Suprapubic skin (tissue), 4 donors: Measurements from ENCODE around the gene RALA. TPM values are rescaled to one million over a fixed set of nuclear protein-coding genes. Genes with fewer than 3 reads are reported as not detected.

Source experiments
- DNase-seq, 2 donors: peaks; one replicate each; pipeline ENCODE4 v3.0.0-alpha.2; 2019; ENCODE audit warnings: low spot score in 2 of 2
- H3K27ac ChIP-seq: fragments of 200-600 bp; sonication (generic); one replicate; pipeline ENCODE4 v1.5.1; 2019
- H3K27me3 ChIP-seq: fragments of 200-600 bp; sonication (generic); one replicate; pipeline ENCODE4 v1.5.1; 2019
- H3K36me3 ChIP-seq: fragments of 200-600 bp; sonication (generic); one replicate; pipeline ENCODE4 v1.5.1; 2019
- H3K4me1 ChIP-seq: fragments of 200-600 bp; sonication (generic); one replicate; pipeline ENCODE4 v1.5.1; 2019
- H3K4me3 ChIP-seq: fragments of 200-600 bp; sonication (generic); one replicate; pipeline ENCODE4 v1.5.1; 2019; ENCODE audit warnings: mild to moderate bottlenecking
- H3K9me3 ChIP-seq: fragments of 200-600 bp; sonication (generic); one replicate; pipeline ENCODE4 v1.5.1; 2019
- POLR2A ChIP-seq, 2 donors: fragments of 450-650 bp; IDR thresholded peaks; one replicate each; pipeline ENCODE4 v1.6.1; 2017; ENCODE audit warnings: antibody characterized with exemption in 2 of 2, mild to moderate bottlenecking in 2 of 2, moderate library complexity in 2 of 2
- WGBS: methylation state at CpG from one replicate; pipeline ENCODE4 v1.1.5; 2018; 5-methylcytosine and 5-hydroxymethylcytosine counted together
- total RNA-seq, 4 donors: library from RNA; depleted of rRNA; stranded (reverse); fragments of >200 nt; gene quantifications; one replicate each; pipeline ENCODE4 v1.1.0, GENCODE V29; 2016

The RALA gene
- total RNA-seq, 4 donors from 2014 or later: 15.5 to 24.1 (median 15.9) TPM

GRCh38 chr7:39757604-39758003 lies 134.2 kb downstream of the RALA start:
- WGBS: 44% methylated on average over 4 of the region's 4 CpGs
- Histone ChIP-seq H3K4me3 (no peak overlapping the region), H3K36me3 (no peaks in the 10 kb centered on the region), H3K27me3 (no peaks in the 10 kb centered on the region), H3K4me1 (peaks cover 18% of the 10 kb centered on the region), H3K9me3 (no peaks in the 10 kb centered on the region), H3K27ac (no peak overlapping the region)
- no peak for DNase-seq
- no peak for TF ChIP-seq POLR2A (IDR thresholded peaks at IDR 0.05)

Other genes starting within 250 kb of the RALA start
- gene YAE1, start 57.2 kb upstream of the RALA start, total RNA-seq: 10 to 100 TPM; 13.3 to 15.9 (median 14.3) TPM